Endothelial cell of umbilical vein (primary cell): ENCODE data around the gene ATF5. TPM values are rescaled to one million over a fixed set of nuclear protein-coding genes. Genes with fewer than 3 reads are reported as not detected.

Experiments
- BruUV-seq: library from RNA; stranded (reverse); fragments of 400-500 nt; replicated peaks from 2 replicates; lab custom pipeline; 2021; lab: Mats Ljungman, UMichigan
- CTCF ChIA-PET: fragments of 300-600, 350-600 bp; sonication (Branson Sonifier 250); formaldehyde crosslinking; loops from one replicate; lab custom pipeline; 2021; ENCODE audit warnings: antibody characterized with exemption, inconsistent platforms; lab: Charles Lee
- POLR2A ChIA-PET: fragments of 300-600, 350-600 bp; sonication (Branson Sonifier 250); formaldehyde crosslinking; loops from one replicate; lab custom pipeline; 2021; ENCODE audit warnings: antibody characterized with exemption, inconsistent platforms; lab: Charles Lee
- DNase-seq: peaks from one replicate; pipeline ENCODE4 v3.0.0-alpha.2; 2011; ENCODE audit warnings: low read depth, low spot score
- FAIRE-seq: peaks from 2 replicates; lab custom pipeline; 2011; peaks lifted over from hg19 to GRCh38; lab: Jason Lieb, UNC
- H2AFZ ChIP-seq: 2 replicates; pipeline ENCODE4 v1.6.0; 2012; ENCODE audit warnings: low read depth, low read length, control low read depth, inconsistent platforms
- H3K27ac ChIP-seq: 2 replicates; pipeline ENCODE4 v1.5.1; 2011; ENCODE audit warnings: low read depth, mild to moderate bottlenecking, control low read depth, low read length, moderate library complexity; ENCODE audit not compliant: insufficient read depth
- H3K27me3 ChIP-seq, 2 experiments: 2 replicates each; pipeline versions ENCODE4 v1.6.0 to v1.6.1; 2011; ENCODE audit warnings: low read length in 2 of 2, mixed read lengths in 1 of 2; ENCODE audit not compliant: control insufficient read depth in 2 of 2, insufficient read depth in 2 of 2
- H3K36me3 ChIP-seq, 2 experiments: 2 replicates in 1 of 2; 3 replicates in 1 of 2; pipeline ENCODE4 v1.5.1; 2011; ENCODE audit warnings: low read length in 2 of 2, mild to moderate bottlenecking in 1 of 2, moderate library complexity in 1 of 2; ENCODE audit not compliant: control insufficient read depth in 2 of 2, insufficient read depth in 2 of 2; ENCODE audit errors: extremely low read depth in 1 of 2
- H3K4me1 ChIP-seq: 3 replicates; pipeline ENCODE4 v1.5.1; 2011; ENCODE audit warnings: mild to moderate bottlenecking, low read length; ENCODE audit not compliant: control insufficient read depth, insufficient read depth; ENCODE audit errors: extremely low read depth
- H3K4me2 ChIP-seq: 2 replicates; pipeline ENCODE4 v1.6.1; 2011; ENCODE audit warnings: low read length, control low read depth, mixed read lengths; ENCODE audit not compliant: insufficient read depth
- H3K4me3 ChIP-seq, 3 experiments: fragments of 200-600 bp in 1 of 3; sonication (generic), shearing (Covaris generic) in 1 of 3; replicated peaks in 1 of 3; 2 replicates each; pipeline ENCODE4 v1.5.1; 2011 to 2016; ENCODE audit warnings: control low read depth in 3 of 3, low read length in 3 of 3, mild to moderate bottlenecking in 2 of 3, inconsistent platforms in 1 of 3, low read depth in 1 of 3, moderate library complexity in 1 of 3; ENCODE audit not compliant: insufficient read depth in 1 of 3
- H3K79me2 ChIP-seq: 2 replicates; pipeline ENCODE4 v1.6.0; 2012; ENCODE audit warnings: low read length, inconsistent platforms; ENCODE audit not compliant: control insufficient read depth, insufficient read depth
- H3K9ac ChIP-seq: replicated peaks from 2 replicates; pipeline ENCODE3; 2011; ENCODE audit warnings: low read length, control low read depth; ENCODE audit not compliant: insufficient read depth; ENCODE audit errors: extremely low read depth
- H3K9me1 ChIP-seq: replicated peaks from 3 replicates; pipeline ENCODE4 v1.6.0; 2011; ENCODE audit warnings: mild to moderate bottlenecking, low read length; ENCODE audit not compliant: control insufficient read depth, insufficient read depth; ENCODE audit errors: extremely low read depth
- H3K9me3 ChIP-seq: replicated peaks from 2 replicates; pipeline ENCODE4 v1.5.1; 2012; ENCODE audit warnings: low read length, inconsistent platforms; ENCODE audit not compliant: control insufficient read depth, insufficient read depth
- H4K20me1 ChIP-seq: replicated peaks from 2 replicates; pipeline ENCODE3; 2011; ENCODE audit warnings: mild to moderate bottlenecking, low read length; ENCODE audit not compliant: control insufficient read depth, insufficient read depth; ENCODE audit errors: extremely low read depth
- CTCF ChIP-seq, 2 donors: IDR thresholded peaks; 1 replicate in 1 of 2; 2 replicates in 1 of 2; pipeline ENCODE4 v1.5.1; 2011; ENCODE audit warnings: low read length in 2 of 2, mild to moderate bottlenecking in 2 of 2, moderate library complexity in 2 of 2, control low read depth in 1 of 2, inconsistent platforms in 1 of 2, low read depth in 1 of 2; ENCODE audit not compliant: insufficient read depth in 1 of 2; ENCODE audit errors: extremely low read depth in 1 of 2
- EZH2 ChIP-seq: IDR thresholded peaks from 2 replicates; pipeline ENCODE4 v1.6.1; 2012; ENCODE audit warnings: borderline replicate concordance, low read depth, mild to moderate bottlenecking, moderate library complexity, low read length, inconsistent platforms; ENCODE audit not compliant: severe bottlenecking
- FOS ChIP-seq: IDR thresholded peaks from 2 replicates; pipeline ENCODE4 v1.6.1; 2011; ENCODE audit warnings: mild to moderate bottlenecking, low read length, moderate library complexity, borderline replicate concordance; ENCODE audit not compliant: insufficient read depth
- GATA2 ChIP-seq: IDR thresholded peaks from 2 replicates; pipeline ENCODE4 v1.7.0; 2011; ENCODE audit warnings: low read depth, mild to moderate bottlenecking, moderate library complexity, mixed read lengths, low read length; ENCODE audit not compliant: insufficient read length, insufficient read depth
- JUN ChIP-seq: IDR thresholded peaks from 2 replicates; pipeline ENCODE4 v1.6.1; 2011; ENCODE audit warnings: borderline replicate concordance, low read depth; ENCODE audit not compliant: insufficient read length, insufficient read depth
- MAX ChIP-seq: IDR thresholded peaks from 2 replicates; pipeline ENCODE4 v1.6.1; 2011; ENCODE audit not compliant: insufficient read depth, insufficient read length
- MYC ChIP-seq: IDR thresholded peaks from one replicate; pipeline ENCODE4 v1.6.1; 2011; ENCODE audit warnings: mild to moderate bottlenecking, low read depth, low read length
- POLR2A ChIP-seq: IDR thresholded peaks from 2 replicates; pipeline ENCODE4 v1.6.1; 2012; ENCODE audit warnings: low read depth, mild to moderate bottlenecking, control low read depth, low read length
- POLR2AphosphoS5 ChIP-seq: IDR thresholded peaks from 2 replicates; pipeline ENCODE4 v1.6.1; 2012; ENCODE audit warnings: low read depth, mild to moderate bottlenecking, control low read depth, low read length, moderate library complexity; ENCODE audit not compliant: insufficient read depth
- dilution Hi-C: fragments of 300-500 bp; cut with MboI; formaldehyde crosslinking; loops from one replicate; pipeline ENCODE4 v1.15.0; 2019; ENCODE audit warnings: low sequenced_read_pairs; ENCODE audit not compliant: extremely low pct_ligation_motif_present
- intact Hi-C: fragments of 100-400 bp; cut with micrococcal nuclease; formaldehyde crosslinking; loops from one replicate; pipeline ENCODE4 v1.10.0; 2022
- polyA plus RNA-seq, 4 experiments: library from polyadenylated mRNA; depleted of rRNA in 3 of 4; stranded (reverse) in 3 of 4; unstranded in 1 of 4; fragments of >200 nt; gene quantifications; 2 replicates each; pipeline versions ENCODE4 v1.2.1 to v1.2.3, GENCODE V29; 2011 to 2012; ENCODE audit warnings: missing spikeins in 1 of 4
- total RNA-seq: library from RNA; stranded (reverse); gene quantifications from 2 replicates; pipeline ENCODE4 v1.2.3, GENCODE V29; 2021

Gene ATF5
- total and polyA plus RNA-seq, 2 donors (not counting 3 experiments of a cell fraction or from before 2014, with no cell fraction given), result 23.2 to 46.0 TPM

GRCh38 chr19:49881672-49882394 lies 47.2 kb upstream of the ATF5 start:
- Histone ChIP-seq H3K36me3 (peaks cover 18 to 45% of the 10 kb centered on the region in 2 experiments), H3K27me3 (no peaks in the 10 kb centered on the region), H2AFZ (no peak overlapping the region), H4K20me1 (no peaks in the 10 kb centered on the region), H3K79me2 (no peaks in the 10 kb centered on the region), H3K27ac (no peak overlapping the region), H3K4me2 (no peak overlapping the region), H3K4me1 (peaks cover 7% of the 10 kb centered on the region), H3K9me3 (no peaks in the 10 kb centered on the region), H3K4me3 (no peak overlapping the region), H3K9me1 (no peaks in the 10 kb centered on the region), H3K9ac (no peak overlapping the region)
- CTCF ChIA-PET, result interaction anchor here (0.9 kb wide), 1 partner anchor 9 kb away, joined by 3 read pairs; no protein-coding TSS in a partner anchor
- intact Hi-C loops (no loop called here), dilution Hi-C loops (no loop called here)
- DNase-seq (no peak), FAIRE-seq (no peak)
- TF ChIP-seq JUN (no peak), EZH2 (no peak), MYC (no peak), FOS (no peak), POLR2A (no peak), MAX (no peak), CTCF (IDR thresholded peaks at IDR 0.05; ENCODE audit: extremely low read depth in 1 of 2, insufficient read depth in 1 of 2, low read depth in 1 of 2, low read length in 2 of 2) (no peak), GATA2 (no peak), POLR2AphosphoS5 (no peak)
- BruUV-seq, result no TSS peak
- POLR2A ChIA-PET, result no interaction called here
